Vagina (tissue), 2 donors: ENCODE results near the gene SETD1A.

Experiments used
- POLR2A ChIP-seq, 2 donors: fragments of 450-650 bp; IDR thresholded peaks; one replicate each; pipeline ENCODE4 v1.6.1; 2017; ENCODE audit warnings: antibody characterized with exemption in 2 of 2, mild to moderate bottlenecking in 2 of 2, moderate library complexity in 2 of 2
- POLR2AphosphoS5 ChIP-seq, 2 donors: sonication (generic); formaldehyde crosslinking; IDR thresholded peaks; one replicate each; pipeline ENCODE4 v1.9.0; 2017; ENCODE audit warnings: antibody characterized with exemption in 2 of 2, mild to moderate bottlenecking in 2 of 2, low read depth in 1 of 2; ENCODE audit not compliant: insufficient read depth in 1 of 2
- TF ChIP-seq, protein P1 (sequence below), 3 experiments: fragments of 450-650 bp in 2 of 3; fragments of 200-600 bp in 1 of 3; sonication (generic) in 1 of 3; IDR thresholded peaks; one replicate each; pipeline ENCODE4 v1.5.1; 2017 to 2019; ENCODE audit warnings: antibody characterized with exemption in 3 of 3, mild to moderate bottlenecking in 2 of 3, moderate library complexity in 2 of 3

- TF ChIP-seq, protein P1, sequence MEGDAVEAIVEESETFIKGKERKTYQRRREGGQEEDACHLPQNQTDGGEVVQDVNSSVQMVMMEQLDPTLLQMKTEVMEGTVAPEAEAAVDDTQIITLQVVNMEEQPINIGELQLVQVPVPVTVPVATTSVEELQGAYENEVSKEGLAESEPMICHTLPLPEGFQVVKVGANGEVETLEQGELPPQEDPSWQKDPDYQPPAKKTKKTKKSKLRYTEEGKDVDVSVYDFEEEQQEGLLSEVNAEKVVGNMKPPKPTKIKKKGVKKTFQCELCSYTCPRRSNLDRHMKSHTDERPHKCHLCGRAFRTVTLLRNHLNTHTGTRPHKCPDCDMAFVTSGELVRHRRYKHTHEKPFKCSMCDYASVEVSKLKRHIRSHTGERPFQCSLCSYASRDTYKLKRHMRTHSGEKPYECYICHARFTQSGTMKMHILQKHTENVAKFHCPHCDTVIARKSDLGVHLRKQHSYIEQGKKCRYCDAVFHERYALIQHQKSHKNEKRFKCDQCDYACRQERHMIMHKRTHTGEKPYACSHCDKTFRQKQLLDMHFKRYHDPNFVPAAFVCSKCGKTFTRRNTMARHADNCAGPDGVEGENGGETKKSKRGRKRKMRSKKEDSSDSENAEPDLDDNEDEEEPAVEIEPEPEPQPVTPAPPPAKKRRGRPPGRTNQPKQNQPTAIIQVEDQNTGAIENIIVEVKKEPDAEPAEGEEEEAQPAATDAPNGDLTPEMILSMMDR (IDR thresholded peaks at IDR 0.05), result no peak
- TF ChIP-seq POLR2A (IDR thresholded peaks at IDR 0.05), result no peak
- TF ChIP-seq POLR2AphosphoS5 (IDR thresholded peaks at IDR 0.05; ENCODE audit: insufficient read depth in 1 of 2, low read depth in 1 of 2), result no peak
Observed at GRCh38 chr16:30980023-30980371, 22.4 kb downstream of the SETD1A start.
